A549 (cell line): ENCODE data around the gene NRDE2. TPM values are rescaled to one million over a fixed set of nuclear protein-coding genes. Genes with fewer than 3 reads are reported as not detected.

ENCODE experiments used
- ATAC-seq, 2 experiments: fragments of 200-7000 bp in 1 of 2; fragments of >200 bp in 1 of 2; cut with Nextera tagmentation in 1 of 2; cut with Tn5 transposase in 1 of 2; 3 replicates each; pipeline versions ENCODE4 v1.8.0 to v1.9.1; 2018 to 2020; ENCODE audit warnings: mild to moderate bottlenecking in 1 of 2, moderate library complexity in 1 of 2
- CTCF ChIA-PET: fragments of 300-600 bp; sonication (Branson Sonifier 250); formaldehyde crosslinking; extraction: SDS; loops from one replicate; lab custom pipeline; 2021; ENCODE audit warnings: antibody characterized with exemption, inconsistent platforms; lab: Yijun Ruan, JAX
- POLR2A ChIA-PET: fragments of 350-600 bp; formaldehyde crosslinking; extraction: SDS; loops from one replicate; lab custom pipeline; 2021; ENCODE audit warnings: antibody characterized with exemption, inconsistent platforms; lab: Yijun Ruan, JAX
- DNase-seq, 2 experiments: peaks; one replicate each; pipeline versions ENCODE4 v3.0.0 to v3.0.0-alpha.2; 2011 to 2016; ENCODE audit warnings: low read depth in 1 of 2, low spot score in 1 of 2
- FAIRE-seq: peaks from 2 replicates; lab custom pipeline; 2011; peaks lifted over from hg19 to GRCh38; lab: Jason Lieb, UNC
- H3K27ac ChIP-seq, 2 experiments: fragments of >200 bp; sonication (Bioruptor Twin); formaldehyde crosslinking; 3 replicates each; pipeline ENCODE4 v1.5.1; 2016 to 2017
- H3K4me1 ChIP-seq: fragments of >200 bp; sonication (Bioruptor Twin); formaldehyde crosslinking; 3 replicates; pipeline ENCODE4 v1.6.1; 2016
- H3K4me2 ChIP-seq: fragments of >200 bp; sonication (Bioruptor Twin); formaldehyde crosslinking; 3 replicates; pipeline ENCODE4 v1.6.1; 2016
- H3K4me3 ChIP-seq: fragments of >200 bp; sonication (Bioruptor Twin); formaldehyde crosslinking; 3 replicates; pipeline ENCODE4 v1.5.1; 2016
- H3K9me3 ChIP-seq: fragments of >200 bp; sonication (Bioruptor Twin); formaldehyde crosslinking; 3 replicates; pipeline ENCODE4 v1.6.1; 2016
- BHLHE40 ChIP-seq: IDR thresholded peaks from 2 replicates; pipeline ENCODE4 v1.6.1; 2012; ENCODE audit warnings: low read depth, low read length, inconsistent platforms
- CBX8 ChIP-seq: fragments of 200-600 bp; sonication (generic); IDR thresholded peaks from 2 replicates; pipeline ENCODE4 v1.6.1; 2016
- CHD2 ChIP-seq: fragments of 150-350 bp; IDR thresholded peaks from 2 replicates; pipeline ENCODE4 v1.6.1; 2014; ENCODE audit warnings: low read length; ENCODE audit not compliant: partially characterized antibody
- CHD4 ChIP-seq: fragments of 200-600 bp; sonication (generic); IDR thresholded peaks from 2 replicates; pipeline ENCODE4 v1.6.1; 2016; ENCODE audit warnings: antibody characterized with exemption, mild to moderate bottlenecking, borderline replicate concordance
- EHF ChIP-seq: fragments of 250-450 bp; sonication (Bioruptor Pico); IDR thresholded peaks from 2 replicates; pipeline ENCODE4 v1.5.0; 2020; ENCODE audit warnings: mild to moderate bottlenecking
- EP300 ChIP-seq, 2 experiments: fragments of >200 bp; sonication (Bioruptor Twin); formaldehyde crosslinking; IDR thresholded peaks; 2 replicates in 1 of 2; 3 replicates in 1 of 2; pipeline ENCODE4 v1.6.1; 2016 to 2017
- FOSB ChIP-seq: fragments of 250-450 bp; sonication (Bioruptor Pico); IDR thresholded peaks from 2 replicates; pipeline ENCODE4 v1.5.0; 2020; ENCODE audit warnings: mild to moderate bottlenecking, moderate library complexity
- GATA3 ChIP-seq: IDR thresholded peaks from 2 replicates; pipeline ENCODE4 v1.6.1; 2012; ENCODE audit warnings: borderline replicate concordance
- HOXB13 ChIP-seq: fragments of 250-450 bp; sonication (Bioruptor Pico); IDR thresholded peaks from 2 replicates; pipeline ENCODE4 v1.5.0; 2020; ENCODE audit warnings: low read depth, mild to moderate bottlenecking, moderate library complexity
- JUN ChIP-seq, 2 experiments: fragments of >200 bp; sonication (Bioruptor Twin); formaldehyde crosslinking; IDR thresholded peaks; 2 replicates in 1 of 2; 3 replicates in 1 of 2; pipeline ENCODE4 v1.6.1; 2016 to 2017
- MAFK ChIP-seq: fragments of 450-650 bp; IDR thresholded peaks from 2 replicates; pipeline ENCODE4 v1.6.1; 2014; ENCODE audit not compliant: partially characterized antibody
- PHF8 ChIP-seq: fragments of 200-600 bp; sonication (generic); IDR thresholded peaks from 2 replicates; pipeline ENCODE4 v1.6.1; 2016; ENCODE audit warnings: low read depth, mild to moderate bottlenecking, antibody characterized with exemption, moderate library complexity, borderline replicate concordance
- RARB ChIP-seq: fragments of 250-450 bp; sonication (Bioruptor Pico); IDR thresholded peaks from 2 replicates; pipeline ENCODE4 v1.8.0; 2021; ENCODE audit warnings: mild to moderate bottlenecking, moderate library complexity
- SREBF2 ChIP-seq: fragments of 450-650 bp; IDR thresholded peaks from 2 replicates; pipeline ENCODE4 v1.6.1; 2014; ENCODE audit warnings: mild to moderate bottlenecking, moderate library complexity
- TFCP2L1 ChIP-seq: fragments of 250-450 bp; sonication (Bioruptor Pico); IDR thresholded peaks from 2 replicates; pipeline ENCODE4 v1.5.0; 2021; ENCODE audit warnings: mild to moderate bottlenecking
- TP53 ChIP-seq: fragments of 250-450 bp; sonication (Bioruptor Pico); IDR thresholded peaks from 2 replicates; pipeline ENCODE4 v1.5.0; 2021; ENCODE audit warnings: mild to moderate bottlenecking, moderate library complexity
- ZNF302 ChIP-seq: fragments of 250-450 bp; sonication (Bioruptor Pico); IDR thresholded peaks from 2 replicates; pipeline ENCODE4 v1.9.0; 2021; ENCODE audit warnings: inconsistent platforms, mild to moderate bottlenecking, moderate library complexity
- WGBS: methylation state at CpG from one replicate; pipeline ENCODE4 v1.1.6; 2017; ENCODE audit errors: missing lambda C conversion rate; 5-methylcytosine and 5-hydroxymethylcytosine counted together
- polyA plus RNA-seq, 4 experiments: library from polyadenylated mRNA; depleted of rRNA in 3 of 4; stranded (reverse); fragments of >200 nt; fragmentation: RNase III in 1 of 4; extraction: RNeasy Plus Mini Kit Qiagen cat#74134 plus additional on column Dnase treatment in 1 of 4; gene quantifications; 2 replicates in 3 of 4; 3 replicates in 1 of 4; pipeline ENCODE4 v1.2.3, GENCODE V29; 2011 to 2017
- TF ChIP-seq, protein P1 (sequence below): fragments of 250-450 bp; sonication (Bioruptor Pico); IDR thresholded peaks from 2 replicates; pipeline ENCODE4 v1.5.0; 2021; ENCODE audit warnings: mild to moderate bottlenecking, moderate library complexity, borderline replicate concordance

The NRDE2 gene
- polyA plus RNA-seq, 2 of the 4 experiments (the other 2 are of a cell fraction): 11.6 to 12.7 TPM

DNA sequence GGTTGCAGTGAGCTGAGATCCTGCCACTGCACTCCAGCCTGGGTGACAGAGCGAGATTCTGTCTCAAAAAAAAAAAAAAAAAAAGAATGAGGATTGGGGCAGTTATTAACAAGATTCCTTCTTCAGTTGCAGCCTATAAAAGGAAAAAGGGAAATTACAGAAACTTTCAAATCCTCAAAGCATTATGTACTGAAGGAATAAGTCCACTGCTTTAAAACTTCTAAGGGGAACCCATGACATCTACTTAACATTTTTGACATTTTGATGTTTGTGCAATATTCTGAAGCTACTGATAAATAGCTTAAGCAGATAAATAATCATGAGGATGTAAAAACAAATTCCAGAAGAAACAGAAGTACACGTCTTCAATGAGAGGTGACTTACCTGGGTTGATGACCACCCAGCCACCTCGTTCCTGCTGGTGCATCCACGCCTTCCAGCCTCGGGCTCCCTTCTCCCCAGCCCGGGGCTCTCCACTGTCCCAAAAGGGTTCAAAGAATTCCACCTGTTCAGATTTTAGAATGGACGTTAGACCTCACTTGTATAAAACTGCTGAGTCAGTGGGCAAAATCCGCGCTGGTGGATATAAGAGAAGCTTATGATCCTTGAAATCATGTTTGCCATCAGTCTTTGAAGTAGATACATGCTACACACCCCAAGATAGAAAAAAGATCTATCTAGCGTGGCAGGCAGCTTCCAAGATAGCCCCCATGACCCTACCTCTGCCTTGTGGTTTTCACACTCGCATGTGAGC, 33.7 kb downstream of the NRDE2 start:
- Histone ChIP-seq H3K4me2 (no peak overlapping the region), H3K4me3 (no peak overlapping the region), H3K27ac (peak overlapping the region in 1 of 2 experiments; percentile 29; a peak in 2 of 6 replicates), H3K4me1 (no peaks in the 10 kb centered on the region), H3K9me3 (no peaks in the 10 kb centered on the region)
- DNase-seq (no peak), ATAC-seq (no peak), FAIRE-seq (no peak)
- 93% methylated on average over 11 of the region's 11 CpGs for WGBS
- ChIA-PET CTCF (interaction anchor here (0.7 to 2.0 kb wide), 5 partner anchors 8 to 461 kb away, joined by 3 to 9 read pairs (median 3); no protein-coding TSS in a partner anchor), POLR2A (no interaction called here)
- TF ChIP-seq MAFK (peak; percentile 79), TP53 (no peak)
- TF ChIP-seq, all 56 proteins: peak for 1

DNA sequence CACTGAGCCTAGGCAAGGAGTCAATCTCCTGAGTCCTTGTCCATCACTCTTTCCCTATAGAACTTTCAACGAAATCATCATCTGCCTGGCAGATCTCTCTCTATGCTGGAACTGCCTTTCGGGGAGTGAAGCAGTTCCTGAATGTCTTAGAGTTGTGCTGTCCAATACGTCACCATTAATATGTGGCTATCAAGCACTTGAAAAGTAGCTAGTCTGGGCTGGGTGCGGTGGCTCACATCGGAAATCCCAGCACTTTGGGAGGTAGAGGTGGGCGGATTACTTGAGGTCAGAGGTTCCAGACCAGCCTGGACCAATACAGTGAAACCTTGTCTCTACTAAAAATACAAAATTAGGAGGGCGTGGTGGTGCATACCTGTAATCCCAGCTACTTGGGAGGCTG, 35.1 kb downstream of the NRDE2 start:
- WGBS: 96% methylated on average over 7 of the region's 7 CpGs
- ATAC-seq (no peak), DNase-seq (no peak)
- CTCF ChIA-PET: no interaction called here
- Histone ChIP-seq H3K4me3 (no peak overlapping the region), H3K4me1 (no peaks in the 10 kb centered on the region), H3K4me2 (no peak overlapping the region)
- TF ChIP-seq BHLHE40: no peak
- no peak for TF ChIP-seq EHF (CRISPR knock-in tag)
- TF ChIP-seq JUN (IDR thresholded peaks at IDR 0.05): no peak
- no peak for TF ChIP-seq GATA3
- no peak for TF ChIP-seq CBX8
- no peak for TF ChIP-seq RARB
- TF ChIP-seq PHF8: no peak
- no peak for TF ChIP-seq EP300 (IDR thresholded peaks at IDR 0.05)
- TF ChIP-seq CHD2: no peak
- no peak for TF ChIP-seq FOSB (CRISPR knock-in tag)
- no peak for TF ChIP-seq ZNF302 (CRISPR knock-in tag)
- TF ChIP-seq, all 56 proteins: peak for 0
- FAIRE-seq: no peak
- POLR2A ChIA-PET: no interaction called here
- Histone ChIP-seq H3K9me3 (no peaks in the 10 kb centered on the region), H3K27ac (no peak overlapping the region)

GRCh38 chr14:90295870-90296516, 35.7 kb downstream of the NRDE2 start:
- Histone ChIP-seq H3K27ac (no peak overlapping the region), H3K4me3 (no peak overlapping the region), H3K9me3 (no peaks in the 10 kb centered on the region), H3K4me1 (no peaks in the 10 kb centered on the region)
- POLR2A ChIA-PET: no interaction called here
- FAIRE-seq: no peak
- WGBS: 90% methylated on average over 5 of the region's 5 CpGs
- ATAC-seq: no peak
- no peak for DNase-seq
- TF ChIP-seq HOXB13 (CRISPR knock-in tag): no peak
- no peak for TF ChIP-seq CHD4
- TF ChIP-seq BHLHE40: no peak
- no peak for TF ChIP-seq TFCP2L1 (CRISPR knock-in tag)
- TF ChIP-seq, protein P1, sequence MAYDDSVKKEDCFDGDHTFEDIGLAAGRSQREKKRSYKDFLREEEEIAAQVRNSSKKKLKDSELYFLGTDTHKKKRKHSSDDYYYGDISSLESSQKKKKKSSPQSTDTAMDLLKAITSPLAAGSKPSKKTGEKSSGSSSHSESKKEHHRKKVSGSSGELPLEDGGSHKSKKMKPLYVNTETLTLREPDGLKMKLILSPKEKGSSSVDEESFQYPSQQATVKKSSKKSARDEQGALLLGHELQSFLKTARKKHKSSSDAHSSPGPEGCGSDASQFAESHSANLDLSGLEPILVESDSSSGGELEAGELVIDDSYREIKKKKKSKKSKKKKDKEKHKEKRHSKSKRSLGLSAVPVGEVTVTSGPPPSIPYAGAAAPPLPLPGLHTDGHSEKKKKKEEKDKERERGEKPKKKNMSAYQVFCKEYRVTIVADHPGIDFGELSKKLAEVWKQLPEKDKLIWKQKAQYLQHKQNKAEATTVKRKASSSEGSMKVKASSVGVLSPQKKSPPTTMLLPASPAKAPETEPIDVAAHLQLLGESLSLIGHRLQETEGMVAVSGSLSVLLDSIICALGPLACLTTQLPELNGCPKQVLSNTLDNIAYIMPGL (CRISPR knock-in tag): no peak
- no peak for TF ChIP-seq MAFK
- no peak for TF ChIP-seq ZNF302 (CRISPR knock-in tag)
- no peak for TF ChIP-seq EP300 (IDR thresholded peaks at IDR 0.05)
- TF ChIP-seq, all 56 proteins: peak for 0
- H3K4me2 ChIP-seq: no peak overlapping the region
- CTCF ChIA-PET: no interaction called here

- POLR2A ChIA-PET: no interaction called here
- WGBS: 68% methylated on average over 2 of the region's 2 CpGs
Observed at GRCh38 chr14:90294872-90295271, 36.9 kb downstream of the NRDE2 start.

More at GRCh38 chr14:90294872-90295271, 36.9 kb downstream of the NRDE2 start:
- H3K27ac ChIP-seq: no peak overlapping the region
- H3K4me3 ChIP-seq: no peak overlapping the region
- no peak overlapping the region for H3K4me2 ChIP-seq
- CTCF ChIA-PET: no interaction called here
- TF ChIP-seq SREBF2: no peak
- TF ChIP-seq BHLHE40: no peak
- TF ChIP-seq, all 56 proteins: peak for 0
- FAIRE-seq (no peak), ATAC-seq (no peak), DNase-seq (no peak)
- H3K4me1 ChIP-seq: no peaks in the 10 kb centered on the region
- no peaks in the 10 kb centered on the region for H3K9me3 ChIP-seq
